IMR-90 (cell line): Measurements from ENCODE around the gene ABCB10. TPM values are rescaled to one million over a fixed set of nuclear protein-coding genes. Genes with fewer than 3 reads are reported as not detected.

Experiments used
- ATAC-seq: fragments of 200-7000 bp; cut with Tn5 transposase; 2 replicates; pipeline ENCODE4 v1.9.1; 2020; ENCODE audit warnings: low read depth, mild to moderate bottlenecking, moderate library complexity
- BruUV-seq: library from RNA; stranded (reverse); fragments of 400-500 nt; replicated peaks from 2 replicates; lab custom pipeline; 2021; lab: Mats Ljungman, UMichigan
- CTCF ChIA-PET: fragments of 300-600 bp; formaldehyde crosslinking; extraction: SDS; loops from one replicate; lab custom pipeline; 2021; ENCODE audit warnings: antibody characterized with exemption; lab: Yijun Ruan, JAX
- POLR2A ChIA-PET: fragments of 300-600 bp; sonication (Branson Sonifier 250); formaldehyde crosslinking; loops from one replicate; lab custom pipeline; 2022; ENCODE audit warnings: antibody characterized with exemption; ENCODE audit not compliant: unreplicated experiment; lab: Charles Lee
- DNase-seq: peaks from one replicate; pipeline ENCODE4 v3.0.0; 2013
- H2AFZ ChIP-seq: replicated peaks from 2 replicates; pipeline ENCODE3; 2013; ENCODE audit warnings: low read length, mild to moderate bottlenecking; ENCODE audit not compliant: poor library complexity
- H2AK5ac ChIP-seq: 2 replicates; pipeline ENCODE4 v1.6.1; 2013; ENCODE audit warnings: low read depth, low read length, inconsistent platforms
- H2AK9ac ChIP-seq: replicated peaks from 2 replicates; pipeline ENCODE3; 2013; ENCODE audit warnings: mild to moderate bottlenecking, low read depth, low read length, moderate library complexity; ENCODE audit not compliant: poor library complexity
- H2BK120ac ChIP-seq: 2 replicates; pipeline ENCODE4 v1.6.1; 2013; ENCODE audit warnings: low read depth, low read length, inconsistent platforms
- H2BK15ac ChIP-seq: 3 replicates; pipeline ENCODE4 v1.6.1; 2013; ENCODE audit warnings: low read depth, low read length, inconsistent platforms
- H2BK20ac ChIP-seq: 2 replicates; pipeline ENCODE4 v1.6.1; 2013; ENCODE audit warnings: low read depth, mild to moderate bottlenecking, inconsistent platforms, low read length, moderate library complexity
- H2BK5ac ChIP-seq: 2 replicates; pipeline ENCODE4 v1.6.1; 2013; ENCODE audit warnings: mild to moderate bottlenecking, low read depth, low read length, inconsistent platforms; ENCODE audit not compliant: poor library complexity, severe bottlenecking
- H3K14ac ChIP-seq: replicated peaks from 2 replicates; pipeline ENCODE4 v1.6.1; 2013; ENCODE audit warnings: low read depth, low read length, inconsistent platforms
- H3K18ac ChIP-seq: 2 replicates; pipeline ENCODE4 v1.6.1; 2013; ENCODE audit warnings: low read depth, low read length, control low read depth
- H3K23ac ChIP-seq: 2 replicates; pipeline ENCODE4 v1.6.1; 2013; ENCODE audit warnings: low read depth, low read length, inconsistent platforms
- H3K27ac ChIP-seq: 2 replicates; pipeline ENCODE4 v1.5.1; 2013; ENCODE audit warnings: mild to moderate bottlenecking, control low read depth, low read length; ENCODE audit not compliant: insufficient read depth
- H3K27me3 ChIP-seq: 2 replicates; pipeline ENCODE4 v1.6.1; 2013; ENCODE audit warnings: low read length; ENCODE audit not compliant: control insufficient read depth, insufficient read depth
- H3K36me3 ChIP-seq: 2 replicates; pipeline ENCODE4 v1.6.1; 2013; ENCODE audit warnings: low read length, mixed read lengths; ENCODE audit not compliant: control insufficient read depth, insufficient read depth
- H3K4ac ChIP-seq: 2 replicates; pipeline ENCODE4 v1.6.1; 2013; ENCODE audit warnings: low read depth, low read length, inconsistent platforms
- H3K4me1 ChIP-seq: 2 replicates; pipeline ENCODE4 v1.6.1; 2013; ENCODE audit warnings: low read length, mixed read lengths; ENCODE audit not compliant: control insufficient read depth, insufficient read depth
- H3K4me2 ChIP-seq: 2 replicates; pipeline ENCODE4 v1.6.1; 2013; ENCODE audit warnings: low read depth, mild to moderate bottlenecking, control low read depth, low read length, moderate library complexity
- H3K4me3 ChIP-seq: 2 replicates; pipeline ENCODE4 v1.5.1; 2013; ENCODE audit warnings: low read depth, mild to moderate bottlenecking, control low read depth, low read length, moderate library complexity; ENCODE audit not compliant: insufficient read depth
- H3K56ac ChIP-seq: 2 replicates; pipeline ENCODE4 v1.6.1; 2013; ENCODE audit warnings: low read length, inconsistent platforms; ENCODE audit not compliant: insufficient read depth; ENCODE audit errors: extremely low read depth
- H3K79me1 ChIP-seq, 2 experiments: 2 replicates each; pipeline ENCODE4 v1.6.1; 2013; ENCODE audit warnings: low read length in 2 of 2, inconsistent platforms in 1 of 2, low read depth in 1 of 2
- H3K9ac ChIP-seq: 2 replicates; pipeline ENCODE4 v1.6.1; 2013; ENCODE audit warnings: low read depth, low read length, control low read depth
- H3K9me1 ChIP-seq: 2 replicates; pipeline ENCODE4 v1.6.1; 2013; ENCODE audit warnings: low read length, inconsistent platforms; ENCODE audit not compliant: insufficient read depth
- H3K9me3 ChIP-seq: 2 replicates; pipeline ENCODE4 v1.6.1; 2013; ENCODE audit warnings: low read length; ENCODE audit not compliant: control insufficient read depth, insufficient read depth
- H4K20me1 ChIP-seq: 2 replicates; pipeline ENCODE4 v1.6.1; 2013; ENCODE audit warnings: low read length, inconsistent platforms; ENCODE audit not compliant: insufficient read depth
- H4K5ac ChIP-seq: 2 replicates; pipeline ENCODE4 v1.6.1; 2013; ENCODE audit warnings: mild to moderate bottlenecking, low read depth, low read length, control low read depth
- H4K8ac ChIP-seq, 2 experiments: 2 replicates each; pipeline ENCODE4 v1.6.1; 2013; ENCODE audit warnings: low read depth in 2 of 2, low read length in 2 of 2, control low read depth in 1 of 2, inconsistent platforms in 1 of 2
- H4K91ac ChIP-seq: 2 replicates; pipeline ENCODE4 v1.6.1; 2013; ENCODE audit warnings: low read depth, low read length, inconsistent platforms; ENCODE audit not compliant: insufficient read depth
- CHD1 ChIP-seq: IDR thresholded peaks from 2 replicates; pipeline ENCODE4 v1.6.1; 2012; ENCODE audit warnings: low read depth, low read length, improper control_type of control experiment
- WGBS, 2 experiments: methylation state at CpG; one replicate each; pipeline versions ENCODE4 v1.1.5 to v1.1.7; 2013; ENCODE audit warnings: missing lambda C conversion rate in 2 of 2; ENCODE audit not compliant: insufficient read length in 1 of 2; ENCODE audit errors: extremely low coverage in 2 of 2; 5-methylcytosine and 5-hydroxymethylcytosine counted together
- dilution Hi-C: fragments of 300-500 bp; cut with HindIII; formaldehyde crosslinking; loops from one replicate; pipeline ENCODE4 v1.14.3; 2018; ENCODE audit warnings: low sequenced_read_pairs; ENCODE audit not compliant: unreplicated experiment
- in situ Hi-C: fragments of 300-500 bp; cut with MboI; formaldehyde crosslinking; loops from 3 replicates; pipeline ENCODE4 v1.14.3; 2019; ENCODE audit warnings: low sequenced_read_pairs, inconsistent platforms, mixed read lengths
- intact Hi-C: fragments of 100-400 bp; cut with micrococcal nuclease; formaldehyde crosslinking; loops from 2 replicates; pipeline ENCODE4 v1.10.0; 2022
- polyA plus RNA-seq, 3 experiments: library from polyadenylated mRNA; depleted of rRNA; stranded (reverse); fragments of >200 nt; gene quantifications; 2 replicates each; pipeline ENCODE4 v1.2.3, GENCODE V29; 2012; ENCODE audit warnings: low replicate concordance in 1 of 3
- total RNA-seq: library from RNA; depleted of rRNA; stranded (reverse); fragments of >200 nt; gene quantifications from 2 replicates; pipeline ENCODE4 v1.2.3, GENCODE V29; 2012

The ABCB10 gene
- total and polyA plus RNA-seq, 2 of the 4 experiments (the other 2 are of a cell fraction) = 6.5 to 10.9 TPM

DNA sequence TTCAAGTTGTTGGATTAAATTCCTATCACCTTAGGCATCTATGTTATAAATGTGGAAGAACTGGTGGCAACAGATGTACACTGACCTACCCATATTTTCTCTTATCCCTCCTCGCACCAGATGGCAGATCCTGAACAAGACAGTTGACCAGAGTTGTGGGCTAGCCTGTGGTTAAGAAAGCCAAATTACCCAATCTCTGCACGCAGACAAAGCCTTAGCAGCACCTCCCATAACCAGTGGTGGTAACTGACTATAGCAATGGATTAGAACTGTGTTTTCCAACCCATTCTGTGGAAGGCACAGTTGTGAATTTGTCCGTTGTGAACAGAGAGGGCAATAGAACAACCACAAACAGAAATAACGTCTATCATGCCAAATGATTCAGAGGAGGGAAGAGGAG, 20.6 kb downstream of the ABCB10 start:
- Histone ChIP-seq H2BK120ac (no peak overlapping the region), H3K23ac (no peak overlapping the region), H2AFZ (no peak overlapping the region), H2AK9ac (no peak overlapping the region), H4K5ac (no peak overlapping the region), H2BK5ac (no peak overlapping the region), H3K27ac (no peak overlapping the region), H3K9me3 (no peaks in the 10 kb centered on the region), H3K9ac (no peak overlapping the region), H3K14ac (no peak overlapping the region), H3K9me1 (no peaks in the 10 kb centered on the region), H4K20me1 (no peaks in the 10 kb centered on the region), H3K27me3 (no peaks in the 10 kb centered on the region), H2BK15ac (no peak overlapping the region), H3K4me3 (no peak overlapping the region), H3K4ac (no peak overlapping the region), H3K18ac (no peak overlapping the region), H3K79me1 (peaks cover 3 to 9% of the 10 kb centered on the region in 2 experiments; a peak in 3 of 4 replicates), H2BK20ac (no peak overlapping the region), H3K36me3 (peaks cover 22% of the 10 kb centered on the region), H4K8ac (no peak overlapping the region), H3K4me1 (no peaks in the 10 kb centered on the region), H3K4me2 (no peak overlapping the region), H3K56ac (no peak overlapping the region), H4K91ac (no peak overlapping the region), H2AK5ac (no peak overlapping the region)
- intact Hi-C loops = no loop called here
- ChIA-PET POLR2A (no interaction called here), CTCF (no interaction called here)
- no TSS peak for BruUV-seq
- in situ Hi-C loops = no loop called here
- no peak for TF ChIP-seq CHD1
- dilution Hi-C loops = no loop called here
- ATAC-seq (no peak), DNase-seq (no peak)
- no CpG with 5 or more reads among the region's 4 CpGs for WGBS, 2 experiments
